GM06990 (cell line): ENCODE data around the gene CA12.

Experiments used
- DNase-seq: peaks from one replicate; pipeline ENCODE4 v3.0.0-alpha.2; 2011; ENCODE audit not compliant: insufficient read length; ENCODE audit errors: extremely low read depth
- H3K27me3 ChIP-seq: replicated peaks from 2 replicates; pipeline ENCODE4 v1.6.0; 2011; ENCODE audit warnings: low read length; ENCODE audit not compliant: control insufficient read depth, insufficient read depth
- H3K36me3 ChIP-seq: 2 replicates; pipeline ENCODE4 v1.5.1; 2011; ENCODE audit warnings: low read length; ENCODE audit not compliant: control insufficient read depth, insufficient read depth
- H3K4me3 ChIP-seq: replicated peaks from 2 replicates; pipeline ENCODE4 v1.5.1; 2011; ENCODE audit warnings: low read depth, mild to moderate bottlenecking, control low read depth, low read length
- CTCF ChIP-seq: IDR thresholded peaks from 2 replicates; pipeline ENCODE4 v1.5.1; 2011; ENCODE audit warnings: low read length, control low read depth, mild to moderate bottlenecking, inconsistent platforms; ENCODE audit not compliant: insufficient read depth, poor library complexity, severe bottlenecking

The CA12 gene

DNA sequence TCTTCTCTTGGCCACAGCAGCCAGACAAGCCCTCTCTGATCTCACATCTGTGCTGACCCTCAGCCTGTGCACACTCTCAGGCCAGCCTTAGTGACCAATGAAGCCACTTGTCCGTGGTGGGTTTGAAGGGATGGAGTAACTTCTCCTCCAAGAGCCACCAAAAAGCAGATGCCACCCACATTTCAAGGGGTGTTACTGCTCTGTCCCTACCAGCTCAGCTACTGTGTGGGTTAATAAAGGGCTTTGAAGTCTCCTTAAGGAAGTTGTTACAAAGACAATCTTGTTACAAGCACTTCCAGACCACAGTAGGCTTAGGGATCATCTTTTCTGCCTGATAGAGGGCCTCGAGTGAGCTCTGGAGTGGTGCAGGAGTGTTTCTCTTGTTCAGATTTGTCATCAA, 3.3 kb upstream of the CA12 start:
- H3K36me3 ChIP-seq = no peaks in the 10 kb centered on the region
- no peak overlapping the region for H3K4me3 ChIP-seq
- DNase-seq = no peak
- no peak for TF ChIP-seq CTCF
- no peaks in the 10 kb centered on the region; the same call in 1 of the 2 replicates for H3K27me3 ChIP-seq

- TF ChIP-seq CTCF = no peak
- DNase-seq = no peak
- no peak overlapping the region for H3K4me3 ChIP-seq
- H3K27me3 ChIP-seq = no peaks in the 10 kb centered on the region
- no peaks in the 10 kb centered on the region for H3K36me3 ChIP-seq
These were observed 1.5 kb upstream of the CA12 start for GRCh38 chr15:63382966-63383710.

GRCh38 chr15:63380808-63381282, 801 bp downstream of the CA12 start:
- no peak for DNase-seq
- H3K36me3 ChIP-seq = no peaks in the 10 kb centered on the region
- no peak for TF ChIP-seq CTCF
- H3K27me3 ChIP-seq = no peaks in the 10 kb centered on the region
- no peak overlapping the region for H3K4me3 ChIP-seq

GRCh38 chr15:63380151-63380807, 1.4 kb downstream of the CA12 start:
- Histone ChIP-seq H3K27me3 (no peaks in the 10 kb centered on the region), H3K4me3 (no peak overlapping the region), H3K36me3 (no peaks in the 10 kb centered on the region)
- no peak for DNase-seq
- no peak for TF ChIP-seq CTCF

DNA sequence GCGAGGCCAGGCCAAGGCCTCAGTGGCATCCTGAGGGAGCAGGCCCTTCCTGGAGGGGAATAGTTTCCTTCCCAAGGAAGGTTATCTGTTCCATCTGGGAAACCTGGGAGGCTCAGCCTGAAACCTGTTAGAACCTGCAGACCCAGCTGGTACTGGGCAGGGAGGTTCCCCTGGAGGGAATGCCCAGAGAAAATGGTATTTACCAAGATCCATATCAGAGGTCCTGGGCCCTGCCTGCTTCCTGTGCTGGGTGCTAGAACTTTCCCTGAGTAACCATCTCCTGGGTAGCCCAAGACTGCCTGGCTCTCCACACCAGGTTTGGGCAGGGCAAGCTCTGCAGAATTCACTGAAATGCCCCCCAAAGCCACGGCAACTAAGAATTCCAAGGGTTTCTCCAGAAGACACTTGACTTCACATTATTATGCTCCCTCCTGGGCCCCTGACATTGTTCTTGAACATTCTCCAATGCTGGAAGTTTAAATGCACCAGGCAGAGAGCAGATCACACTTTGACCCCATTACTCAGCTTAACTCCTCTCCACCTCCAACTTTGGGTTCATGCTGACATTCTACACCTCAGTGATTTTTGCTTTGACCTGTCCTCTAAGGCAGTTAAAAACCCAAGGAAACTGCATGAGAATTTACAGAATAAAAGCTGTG, 2.0 kb downstream of the CA12 start:
- no peak for TF ChIP-seq CTCF
- DNase-seq = no peak
- Histone ChIP-seq H3K36me3 (no peaks in the 10 kb centered on the region), H3K27me3 (no peaks in the 10 kb centered on the region), H3K4me3 (no peak overlapping the region)
